Transverse colon (tissue), 3 donors: Measurements from ENCODE around the gene DYNC2H1.
"Not testable (repeated sequence)": the region's sequence is repeated elsewhere in the genome, so short reads cannot be mapped to it uniquely, and the experiment has no call there.

Experiments
- CTCF ChIP-seq, 5 experiments: fragments of 200-600 bp in 3 of 5; fragments of 450-650 bp in 2 of 5; sonication (generic) in 3 of 5; IDR thresholded peaks; 1 replicate in 2 of 5; 2 replicates in 3 of 5; pipeline ENCODE4 v1.5.1; 2016 to 2017; ENCODE audit warnings: antibody characterized with exemption in 5 of 5, inconsistent platforms in 3 of 5, mild to moderate bottlenecking in 2 of 5, moderate library complexity in 1 of 5
- POLR2A ChIP-seq: fragments of 450-650 bp; IDR thresholded peaks from one replicate; pipeline ENCODE4 v1.6.1; 2016; ENCODE audit warnings: antibody characterized with exemption, mild to moderate bottlenecking, moderate library complexity

- not testable (repeated sequence) for TF ChIP-seq CTCF (IDR thresholded peaks at IDR 0.05); POLR2A
Measured at GRCh38 chr11:103141986-103142385, 32.8 kb downstream of the DYNC2H1 start.
